ENCODE measurements around the gene TRIM52. TPM values are rescaled to one million over a fixed set of nuclear protein-coding genes. Genes with fewer than 3 reads are reported as not detected.

The TRIM52 gene
- total and polyA plus RNA-seq, 2 of the 13 experiments (the other 11 are each of a cell fraction or from before 2014, with no cell fraction given): 7.2 to 11.6 TPM

DNA sequence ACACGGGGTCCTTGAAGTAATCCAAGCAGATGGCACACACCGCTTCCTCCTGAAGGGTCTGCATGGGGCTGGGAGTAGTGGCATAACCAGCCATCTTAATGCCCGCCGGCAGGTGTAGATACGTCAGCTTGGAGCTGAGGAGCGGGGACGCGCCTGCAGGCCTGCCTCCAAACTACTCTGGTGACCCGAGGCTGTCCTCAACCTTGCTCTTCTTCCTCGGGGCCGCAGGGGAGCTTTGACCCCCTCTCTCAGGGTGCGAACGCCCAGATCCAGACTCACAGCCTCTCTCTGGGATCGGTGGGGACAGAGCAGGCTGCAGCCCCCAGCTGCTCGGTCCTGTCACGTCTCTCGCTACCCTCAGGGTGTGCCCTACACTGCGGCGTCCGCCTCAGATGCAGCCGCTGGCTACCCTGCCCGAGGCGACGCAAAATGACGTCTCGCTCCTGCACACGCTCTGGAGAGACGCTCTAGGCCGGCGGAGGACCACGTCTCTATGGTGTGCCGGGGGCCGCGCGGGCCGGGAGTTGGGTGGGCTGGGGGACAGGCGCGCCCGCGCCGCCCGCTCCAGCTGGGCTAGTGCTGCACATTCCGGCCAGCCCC is at the start of gene TRIM52 (continued):
- TF ChIP-seq, protein P1, sequence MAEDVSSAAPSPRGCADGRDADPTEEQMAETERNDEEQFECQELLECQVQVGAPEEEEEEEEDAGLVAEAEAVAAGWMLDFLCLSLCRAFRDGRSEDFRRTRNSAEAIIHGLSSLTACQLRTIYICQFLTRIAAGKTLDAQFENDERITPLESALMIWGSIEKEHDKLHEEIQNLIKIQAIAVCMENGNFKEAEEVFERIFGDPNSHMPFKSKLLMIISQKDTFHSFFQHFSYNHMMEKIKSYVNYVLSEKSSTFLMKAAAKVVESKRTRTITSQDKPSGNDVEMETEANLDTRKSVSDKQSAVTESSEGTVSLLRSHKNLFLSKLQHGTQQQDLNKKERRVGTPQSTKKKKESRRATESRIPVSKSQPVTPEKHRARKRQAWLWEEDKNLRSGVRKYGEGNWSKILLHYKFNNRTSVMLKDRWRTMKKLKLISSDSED (CRISPR knock-in tag; IDR thresholded peaks at IDR 0.05): no peak
- TF ChIP-seq, protein P2, sequence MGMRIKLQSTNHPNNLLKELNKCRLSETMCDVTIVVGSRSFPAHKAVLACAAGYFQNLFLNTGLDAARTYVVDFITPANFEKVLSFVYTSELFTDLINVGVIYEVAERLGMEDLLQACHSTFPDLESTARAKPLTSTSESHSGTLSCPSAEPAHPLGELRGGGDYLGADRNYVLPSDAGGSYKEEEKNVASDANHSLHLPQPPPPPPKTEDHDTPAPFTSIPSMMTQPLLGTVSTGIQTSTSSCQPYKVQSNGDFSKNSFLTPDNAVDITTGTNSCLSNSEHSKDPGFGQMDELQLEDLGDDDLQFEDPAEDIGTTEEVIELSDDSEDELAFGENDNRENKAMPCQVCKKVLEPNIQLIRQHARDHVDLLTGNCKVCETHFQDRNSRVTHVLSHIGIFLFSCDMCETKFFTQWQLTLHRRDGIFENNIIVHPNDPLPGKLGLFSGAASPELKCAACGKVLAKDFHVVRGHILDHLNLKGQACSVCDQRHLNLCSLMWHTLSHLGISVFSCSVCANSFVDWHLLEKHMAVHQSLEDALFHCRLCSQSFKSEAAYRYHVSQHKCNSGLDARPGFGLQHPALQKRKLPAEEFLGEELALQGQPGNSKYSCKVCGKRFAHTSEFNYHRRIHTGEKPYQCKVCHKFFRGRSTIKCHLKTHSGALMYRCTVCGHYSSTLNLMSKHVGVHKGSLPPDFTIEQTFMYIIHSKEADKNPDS (CRISPR knock-in tag; IDR thresholded peaks at IDR 0.05): no peak
- TF ChIP-seq KDM5B (CRISPR knock-in tag; IDR thresholded peaks at IDR 0.05; ENCODE audit: borderline replicate concordance): 0 out of 2 replicates have a peak, but pooled peaks have one; percentile 6
- TF ChIP-seq KDM5A (IDR thresholded peaks at IDR 0.05; ENCODE audit: borderline replicate concordance, low read length): peak; percentile 77; the same call in 1 of the 2 replicates
- no peak for TF ChIP-seq ZNF296 (CRISPR knock-in tag; conservative IDR thresholded peaks at IDR 0.05)
- TF ChIP-seq SNAPC5 (CRISPR knock-in tag; IDR thresholded peaks at IDR 0.05; ENCODE audit: borderline replicate concordance): 0 out of 2 replicates have a peak, but pooled peaks have one; percentile 41
- no peak; the same call in 1 of the 2 replicates for TF ChIP-seq SP140L (CRISPR knock-in tag; IDR thresholded peaks at IDR 0.05; ENCODE audit: borderline replicate concordance)
- no peak for TF ChIP-seq CENPBD1 (CRISPR knock-in tag; IDR thresholded peaks at IDR 0.05; ENCODE audit: borderline replicate concordance, low read depth)
- TF ChIP-seq PLSCR1 (CRISPR knock-in tag; IDR thresholded peaks at IDR 0.05; ENCODE audit: borderline replicate concordance): no peak
- peak; percentile 84; the same call in 1 of the 2 replicates for TF ChIP-seq ZFP1 (CRISPR knock-in tag; IDR thresholded peaks at IDR 0.05)
- TF ChIP-seq NRL (CRISPR knock-in tag; IDR thresholded peaks at IDR 0.05; ENCODE audit: borderline replicate concordance): peak; percentile 47; the same call in 1 of the 2 replicates
- TF ChIP-seq ARNT2 (CRISPR knock-in tag; IDR thresholded peaks at IDR 0.05; ENCODE audit: low read depth): peak; percentile 67; the same call in 1 of the 2 replicates
- TF ChIP-seq, protein P3, sequence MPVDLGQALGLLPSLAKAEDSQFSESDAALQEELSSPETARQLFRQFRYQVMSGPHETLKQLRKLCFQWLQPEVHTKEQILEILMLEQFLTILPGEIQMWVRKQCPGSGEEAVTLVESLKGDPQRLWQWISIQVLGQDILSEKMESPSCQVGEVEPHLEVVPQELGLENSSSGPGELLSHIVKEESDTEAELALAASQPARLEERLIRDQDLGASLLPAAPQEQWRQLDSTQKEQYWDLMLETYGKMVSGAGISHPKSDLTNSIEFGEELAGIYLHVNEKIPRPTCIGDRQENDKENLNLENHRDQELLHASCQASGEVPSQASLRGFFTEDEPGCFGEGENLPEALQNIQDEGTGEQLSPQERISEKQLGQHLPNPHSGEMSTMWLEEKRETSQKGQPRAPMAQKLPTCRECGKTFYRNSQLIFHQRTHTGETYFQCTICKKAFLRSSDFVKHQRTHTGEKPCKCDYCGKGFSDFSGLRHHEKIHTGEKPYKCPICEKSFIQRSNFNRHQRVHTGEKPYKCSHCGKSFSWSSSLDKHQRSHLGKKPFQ (CRISPR knock-in tag; IDR thresholded peaks at IDR 0.05; ENCODE audit: insufficient replicate concordance): peak; percentile 64
- no peak for TF ChIP-seq HIVEP1 (CRISPR knock-in tag; IDR thresholded peaks at IDR 0.05)
- TF ChIP-seq ZSCAN31 (CRISPR knock-in tag; IDR thresholded peaks at IDR 0.05; ENCODE audit: low read depth): peak; percentile 82
- TF ChIP-seq RFXAP (CRISPR knock-in tag; IDR thresholded peaks at IDR 0.05; ENCODE audit: borderline replicate concordance): no peak
- peak; percentile 23; the same call in 1 of the 2 replicates for TF ChIP-seq KDM1A (CRISPR knock-in tag; IDR thresholded peaks at IDR 0.05)
- TF ChIP-seq, protein P4, sequence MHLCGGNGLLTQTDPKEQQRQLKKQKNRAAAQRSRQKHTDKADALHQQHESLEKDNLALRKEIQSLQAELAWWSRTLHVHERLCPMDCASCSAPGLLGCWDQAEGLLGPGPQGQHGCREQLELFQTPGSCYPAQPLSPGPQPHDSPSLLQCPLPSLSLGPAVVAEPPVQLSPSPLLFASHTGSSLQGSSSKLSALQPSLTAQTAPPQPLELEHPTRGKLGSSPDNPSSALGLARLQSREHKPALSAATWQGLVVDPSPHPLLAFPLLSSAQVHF (CRISPR knock-in tag; IDR thresholded peaks at IDR 0.05): no peak
- peak; percentile 44; the same call in 1 of the 2 replicates for TF ChIP-seq TBX3 (IDR thresholded peaks at IDR 0.05; ENCODE audit: borderline replicate concordance)
- no peak; the same call in 1 of the 2 replicates for TF ChIP-seq ZMYM3 (CRISPR knock-in tag; IDR thresholded peaks at IDR 0.05)
- TF ChIP-seq NR2C2 (CRISPR knock-in tag; IDR thresholded peaks at IDR 0.05; ENCODE audit: borderline replicate concordance): peak; percentile 75; the same call in 1 of the 2 replicates
- peak; percentile 56; the same call in 1 of the 2 replicates for TF ChIP-seq ZMAT3 (CRISPR knock-in tag; conservative IDR thresholded peaks at IDR 0.05)

Measured in HepG2 (cell line).